Liver (tissue), 9 donors: ENCODE measurements around the gene STK32C. TPM values are rescaled to one million over a fixed set of nuclear protein-coding genes. Genes with fewer than 3 reads are reported as not detected.

Experiments used
- DNase-seq: peaks from one replicate; pipeline ENCODE4 v3.0.0-alpha.2; 2017; ENCODE audit warnings: low spot score
- H3K27ac ChIP-seq, 2 donors: one replicate each; pipeline ENCODE4 v1.7.0; 2013; ENCODE audit warnings: inconsistent platforms in 2 of 2, low read length in 2 of 2, control low read depth in 1 of 2, low read depth in 1 of 2, mild to moderate bottlenecking in 1 of 2
- H3K27me3 ChIP-seq, 4 donors: one replicate each; pipeline versions ENCODE4 v1.6.1 to v1.7.0; 2013; ENCODE audit warnings: low read length in 3 of 4, inconsistent platforms in 1 of 4, mild to moderate bottlenecking in 1 of 4, moderate library complexity in 1 of 4; ENCODE audit not compliant: control insufficient read depth in 4 of 4, insufficient read depth in 4 of 4
- H3K36me3 ChIP-seq, 4 donors: one replicate each; pipeline versions ENCODE4 v1.6.1 to v1.7.0; 2013; ENCODE audit warnings: low read length in 3 of 4, mild to moderate bottlenecking in 3 of 4, low read depth in 1 of 4, moderate library complexity in 1 of 4; ENCODE audit not compliant: control insufficient read depth in 4 of 4, insufficient read depth in 3 of 4
- H3K4me1 ChIP-seq, 4 donors: one replicate each; pipeline versions ENCODE4 v1.6.1 to v1.7.0; 2013; ENCODE audit warnings: low read length in 3 of 4, mild to moderate bottlenecking in 3 of 4, moderate library complexity in 1 of 4; ENCODE audit not compliant: control insufficient read depth in 4 of 4, insufficient read depth in 4 of 4
- H3K4me3 ChIP-seq, 3 donors: one replicate each; pipeline versions ENCODE4 v1.6.1 to v1.7.0; 2013; ENCODE audit warnings: low read length in 3 of 3, control low read depth in 1 of 3, low read depth in 1 of 3, mild to moderate bottlenecking in 1 of 3
- H3K9ac ChIP-seq, 2 donors: one replicate each; pipeline ENCODE4 v1.7.0; 2013; ENCODE audit warnings: low read length in 2 of 2, mild to moderate bottlenecking in 2 of 2, moderate library complexity in 2 of 2, control low read depth in 1 of 2, low read depth in 1 of 2
- H3K9me3 ChIP-seq, 4 donors: one replicate each; pipeline versions ENCODE4 v1.6.1 to v1.7.0; 2013; ENCODE audit warnings: low read length in 3 of 4; ENCODE audit not compliant: control insufficient read depth in 4 of 4
- EGR1 ChIP-seq, 2 donors: IDR thresholded peaks; 2 replicates each; pipeline ENCODE4 v1.6.1; 2016 to 2018; ENCODE audit warnings: antibody characterized with exemption in 2 of 2, low read depth in 2 of 2
- FOXA1 ChIP-seq: IDR thresholded peaks from 2 replicates; pipeline ENCODE4 v1.6.1; 2016; ENCODE audit warnings: antibody characterized with exemption
- GABPA ChIP-seq, 2 donors: IDR thresholded peaks in 1 of 2; conservative IDR thresholded peaks in 1 of 2; 2 replicates each; pipeline ENCODE4 v1.6.1; 2016; ENCODE audit warnings: antibody characterized with exemption in 2 of 2, mild to moderate bottlenecking in 1 of 2, moderate library complexity in 1 of 2
- HNF4A ChIP-seq, 2 donors: conservative IDR thresholded peaks; 2 replicates each; pipeline ENCODE4 v1.6.1; 2016; ENCODE audit warnings: antibody characterized with exemption in 2 of 2, mild to moderate bottlenecking in 2 of 2
- HNF4G ChIP-seq: IDR thresholded peaks from 2 replicates; pipeline ENCODE4 v1.6.1; 2016; ENCODE audit warnings: antibody characterized with exemption
- JUND ChIP-seq, 2 donors: IDR thresholded peaks; 2 replicates each; pipeline ENCODE4 v1.6.1; 2016; ENCODE audit warnings: antibody characterized with exemption in 2 of 2
- NR2F2 ChIP-seq: IDR thresholded peaks from 2 replicates; pipeline ENCODE4 v1.6.1; 2016; ENCODE audit warnings: antibody characterized with exemption
- RAD21 ChIP-seq, 2 donors: IDR thresholded peaks; 2 replicates each; pipeline ENCODE4 v1.6.1; 2016; ENCODE audit warnings: antibody characterized with exemption in 2 of 2, mild to moderate bottlenecking in 2 of 2
- RXRA ChIP-seq, 2 donors: IDR thresholded peaks; 2 replicates each; pipeline ENCODE4 v1.6.1; 2017 to 2018; ENCODE audit warnings: antibody characterized with exemption in 2 of 2, mild to moderate bottlenecking in 1 of 2
- TAF1 ChIP-seq: conservative IDR thresholded peaks from 2 replicates; pipeline ENCODE4 v1.6.1; 2016; ENCODE audit warnings: antibody characterized with exemption, mild to moderate bottlenecking
- YY1 ChIP-seq: IDR thresholded peaks from 2 replicates; pipeline ENCODE4 v1.6.1; 2016; ENCODE audit warnings: antibody characterized with exemption, mild to moderate bottlenecking
- WGBS: extraction: QIAGEN DNeasy Blood & Tissue Kit; methylation state at CpG from one replicate; pipeline ENCODE4 v1.1.7; 2013; 5-methylcytosine and 5-hydroxymethylcytosine counted together
- polyA plus RNA-seq, 2 donors: library from polyadenylated mRNA; stranded (reverse) in 1 of 2; unstranded in 1 of 2; fragments of 200-250 nt in 1 of 2; fragments of >200 nt in 1 of 2; fragmentation: Nextera tagmentation in 1 of 2; extraction: Ambion mirVana in 1 of 2; gene quantifications; one replicate each; pipeline versions ENCODE4 v1.2.1 to v1.2.3, GENCODE V29; 2013 to 2015
- total RNA-seq, 2 donors: library from RNA; depleted of rRNA; stranded (reverse); fragments of >200 nt; gene quantifications; one replicate each; pipeline ENCODE4 v1.2.3, GENCODE V29; 2014
- TF ChIP-seq, protein P1 (sequence below): fragments of 150-350 bp; IDR thresholded peaks from 2 replicates; pipeline ENCODE4 v1.5.1; 2017; ENCODE audit warnings: improper control_type of control experiment, low read depth, low read length; ENCODE audit not compliant: missing input control
- TF ChIP-seq, protein P2 (sequence below): IDR thresholded peaks from 2 replicates; pipeline ENCODE4 v1.6.1; 2016; ENCODE audit warnings: antibody characterized with exemption, mild to moderate bottlenecking
- TF ChIP-seq, protein P3 (sequence below): IDR thresholded peaks from 2 replicates; pipeline ENCODE4 v1.6.1; 2016; ENCODE audit warnings: antibody characterized with exemption
- TF ChIP-seq, protein P4 (sequence below): IDR thresholded peaks from 2 replicates; pipeline ENCODE4 v1.6.1; 2016; ENCODE audit warnings: antibody characterized with exemption
- donor health status: healthy.
- donor health status: healthy.
- donor health status: healthy.
- donor health status: healthy.
- donor health status: healthy.

Gene STK32C
- total and polyA plus RNA-seq, 4 donors = 1.8 to 4.6 (median 2.2) TPM

DNA sequence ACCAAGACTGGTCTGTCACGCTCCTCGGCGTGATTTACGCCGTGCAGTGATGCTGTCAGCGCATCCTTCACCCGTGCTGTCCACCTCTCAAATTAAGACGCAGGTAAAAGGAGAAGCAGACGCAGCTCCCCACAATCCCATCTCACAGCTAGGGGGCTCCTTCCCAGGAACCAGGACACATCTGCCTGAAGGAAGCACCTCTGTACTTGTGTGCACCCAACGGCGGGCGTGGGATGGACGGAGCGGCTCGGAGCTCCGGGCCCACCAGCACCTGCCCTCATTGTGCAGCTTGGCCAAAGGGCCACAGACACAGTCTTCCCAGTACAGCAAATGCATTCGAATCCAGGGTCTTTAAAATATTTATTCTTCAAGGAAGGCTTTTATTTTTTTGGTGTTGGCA lies 55.3 kb downstream of the STK32C start:
- H3K27me3 ChIP-seq = no peaks in the 10 kb centered on the region
- WGBS = 91% methylated on average over 17 of the region's 17 CpGs
- H3K36me3 ChIP-seq = no peaks in the 10 kb centered on the region
- no peak overlapping the region for H3K27ac ChIP-seq
- no peak for TF ChIP-seq JUND (IDR thresholded peaks at IDR 0.05)
- no peak overlapping the region for H3K9ac ChIP-seq
- no peak overlapping the region for H3K4me3 ChIP-seq
- peaks cover 0 to 4% (median 1%) of the 10 kb centered on the region in 4 donors for H3K4me1 ChIP-seq
- no peaks in the 10 kb centered on the region for H3K9me3 ChIP-seq
- DNase-seq = no peak

DNA sequence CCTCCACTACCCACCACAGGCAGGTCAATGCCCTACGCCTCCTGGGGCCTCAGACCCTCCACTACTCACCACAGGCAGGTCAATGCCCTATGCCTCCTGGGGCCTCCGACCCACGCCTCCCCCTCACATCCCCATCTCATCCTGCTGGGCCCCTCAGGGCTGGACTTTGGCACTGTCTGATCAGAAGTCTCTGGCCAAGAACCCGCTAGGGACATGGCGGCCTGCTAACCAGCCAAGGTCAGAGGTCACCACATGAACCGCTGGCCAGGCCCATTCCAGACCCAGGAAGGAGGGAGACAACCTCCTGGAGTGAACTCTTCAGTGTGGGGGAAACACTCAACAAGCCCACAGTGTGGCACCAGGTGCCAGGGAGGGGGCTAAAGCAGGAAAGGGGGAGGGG lies 55.8 kb downstream of the STK32C start:
- no peaks in the 10 kb centered on the region for H3K36me3 ChIP-seq
- no peaks in the 10 kb centered on the region for H3K9me3 ChIP-seq
- no peak overlapping the region for H3K27ac ChIP-seq
- H3K4me3 ChIP-seq = no peak overlapping the region
- no peak for DNase-seq
- H3K9ac ChIP-seq = no peak overlapping the region
- peaks cover 0 to 4% (median 1%) of the 10 kb centered on the region in 4 donors for H3K4me1 ChIP-seq
- no peaks in the 10 kb centered on the region for H3K27me3 ChIP-seq
- TF ChIP-seq RXRA (IDR thresholded peaks at IDR 0.05) (no peak), GABPA (IDR thresholded peaks at IDR 0.05 in 1 of 2, conservative IDR thresholded peaks at IDR 0.05 in 1 of 2) (no peak), RAD21 (IDR thresholded peaks at IDR 0.05) (no peak), HNF4G (no peak), YY1 (no peak), NR2F2 (no peak), FOXA1 (no peak), JUND (IDR thresholded peaks at IDR 0.05) (no peak), EGR1 (IDR thresholded peaks at IDR 0.05; ENCODE audit: low read depth in 2 of 2) (no peak)
- TF ChIP-seq, protein P1, sequence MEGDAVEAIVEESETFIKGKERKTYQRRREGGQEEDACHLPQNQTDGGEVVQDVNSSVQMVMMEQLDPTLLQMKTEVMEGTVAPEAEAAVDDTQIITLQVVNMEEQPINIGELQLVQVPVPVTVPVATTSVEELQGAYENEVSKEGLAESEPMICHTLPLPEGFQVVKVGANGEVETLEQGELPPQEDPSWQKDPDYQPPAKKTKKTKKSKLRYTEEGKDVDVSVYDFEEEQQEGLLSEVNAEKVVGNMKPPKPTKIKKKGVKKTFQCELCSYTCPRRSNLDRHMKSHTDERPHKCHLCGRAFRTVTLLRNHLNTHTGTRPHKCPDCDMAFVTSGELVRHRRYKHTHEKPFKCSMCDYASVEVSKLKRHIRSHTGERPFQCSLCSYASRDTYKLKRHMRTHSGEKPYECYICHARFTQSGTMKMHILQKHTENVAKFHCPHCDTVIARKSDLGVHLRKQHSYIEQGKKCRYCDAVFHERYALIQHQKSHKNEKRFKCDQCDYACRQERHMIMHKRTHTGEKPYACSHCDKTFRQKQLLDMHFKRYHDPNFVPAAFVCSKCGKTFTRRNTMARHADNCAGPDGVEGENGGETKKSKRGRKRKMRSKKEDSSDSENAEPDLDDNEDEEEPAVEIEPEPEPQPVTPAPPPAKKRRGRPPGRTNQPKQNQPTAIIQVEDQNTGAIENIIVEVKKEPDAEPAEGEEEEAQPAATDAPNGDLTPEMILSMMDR = no peak
- WGBS = 77% methylated on average over 6 of the region's 6 CpGs

DNA sequence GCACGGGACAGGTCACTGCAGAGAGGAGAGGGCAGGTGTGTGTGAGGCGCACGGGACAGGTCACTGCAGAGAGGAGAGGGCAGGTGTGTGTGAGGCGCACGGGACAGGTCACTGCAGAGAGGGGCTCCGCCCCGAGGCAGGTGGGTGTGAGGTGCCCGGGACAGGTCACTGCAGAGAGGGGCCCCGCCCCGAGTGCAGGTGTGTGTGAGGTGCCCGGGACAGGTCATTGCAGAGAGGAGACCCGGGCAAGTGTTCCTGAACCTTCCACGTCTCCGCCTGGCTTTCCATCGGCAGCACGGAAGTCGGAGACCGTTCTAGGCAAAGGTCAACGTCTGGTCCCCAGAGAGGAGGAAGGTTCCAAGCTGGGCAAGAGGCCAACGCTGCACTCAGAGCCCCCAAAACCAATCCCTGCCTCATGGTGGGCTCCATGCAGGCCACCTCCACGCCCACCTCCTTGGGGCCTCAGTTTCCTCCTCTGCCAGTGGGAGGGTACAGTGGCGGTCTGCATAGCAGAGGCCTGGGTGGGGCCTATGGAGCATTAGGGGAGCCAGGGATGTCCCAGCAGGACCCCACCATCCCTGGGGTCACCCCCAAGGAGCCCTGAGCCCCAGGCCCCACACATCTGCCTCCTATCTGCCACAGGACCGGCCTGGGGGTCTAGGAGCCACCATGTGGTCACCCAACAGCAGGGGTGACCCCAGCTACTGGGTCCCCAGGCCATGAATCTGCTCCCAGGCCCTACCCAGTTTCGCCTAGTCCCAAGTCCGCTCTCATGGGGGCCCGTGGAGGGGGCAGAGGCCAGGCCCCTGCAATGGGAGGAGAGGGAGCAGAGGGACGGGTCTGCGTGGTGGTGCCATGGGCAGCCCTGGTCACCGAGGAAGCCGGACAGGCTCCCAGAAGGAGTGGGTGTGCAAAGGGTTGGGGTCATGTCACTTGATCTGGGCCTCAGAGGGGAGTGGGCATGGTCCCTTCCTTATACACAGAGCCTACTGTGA lies 57.0 kb downstream of the STK32C start:
- Histone ChIP-seq H3K27ac (no peak overlapping the region), H3K27me3 (no peaks in the 10 kb centered on the region), H3K9me3 (no peaks in the 10 kb centered on the region), H3K9ac (no peak overlapping the region), H3K36me3 (no peaks in the 10 kb centered on the region), H3K4me1 (peaks cover 0 to 4% (median 1%) of the 10 kb centered on the region in 4 donors), H3K4me3 (no peak overlapping the region)
- 78% methylated on average over 28 of the region's 30 CpGs for WGBS
- no peak for DNase-seq
- TF ChIP-seq, protein P2, sequence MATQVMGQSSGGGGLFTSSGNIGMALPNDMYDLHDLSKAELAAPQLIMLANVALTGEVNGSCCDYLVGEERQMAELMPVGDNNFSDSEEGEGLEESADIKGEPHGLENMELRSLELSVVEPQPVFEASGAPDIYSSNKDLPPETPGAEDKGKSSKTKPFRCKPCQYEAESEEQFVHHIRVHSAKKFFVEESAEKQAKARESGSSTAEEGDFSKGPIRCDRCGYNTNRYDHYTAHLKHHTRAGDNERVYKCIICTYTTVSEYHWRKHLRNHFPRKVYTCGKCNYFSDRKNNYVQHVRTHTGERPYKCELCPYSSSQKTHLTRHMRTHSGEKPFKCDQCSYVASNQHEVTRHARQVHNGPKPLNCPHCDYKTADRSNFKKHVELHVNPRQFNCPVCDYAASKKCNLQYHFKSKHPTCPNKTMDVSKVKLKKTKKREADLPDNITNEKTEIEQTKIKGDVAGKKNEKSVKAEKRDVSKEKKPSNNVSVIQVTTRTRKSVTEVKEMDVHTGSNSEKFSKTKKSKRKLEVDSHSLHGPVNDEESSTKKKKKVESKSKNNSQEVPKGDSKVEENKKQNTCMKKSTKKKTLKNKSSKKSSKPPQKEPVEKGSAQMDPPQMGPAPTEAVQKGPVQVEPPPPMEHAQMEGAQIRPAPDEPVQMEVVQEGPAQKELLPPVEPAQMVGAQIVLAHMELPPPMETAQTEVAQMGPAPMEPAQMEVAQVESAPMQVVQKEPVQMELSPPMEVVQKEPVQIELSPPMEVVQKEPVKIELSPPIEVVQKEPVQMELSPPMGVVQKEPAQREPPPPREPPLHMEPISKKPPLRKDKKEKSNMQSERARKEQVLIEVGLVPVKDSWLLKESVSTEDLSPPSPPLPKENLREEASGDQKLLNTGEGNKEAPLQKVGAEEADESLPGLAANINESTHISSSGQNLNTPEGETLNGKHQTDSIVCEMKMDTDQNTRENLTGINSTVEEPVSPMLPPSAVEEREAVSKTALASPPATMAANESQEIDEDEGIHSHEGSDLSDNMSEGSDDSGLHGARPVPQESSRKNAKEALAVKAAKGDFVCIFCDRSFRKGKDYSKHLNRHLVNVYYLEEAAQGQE = no peak
- TF ChIP-seq FOXA1 (no peak), YY1 (no peak), HNF4A (conservative IDR thresholded peaks at IDR 0.05) (no peak), TAF1 (no peak), HNF4G (no peak), RXRA (IDR thresholded peaks at IDR 0.05) (no peak), JUND (IDR thresholded peaks at IDR 0.05) (no peak), EGR1 (IDR thresholded peaks at IDR 0.05; ENCODE audit: low read depth in 2 of 2) (no peak), GABPA (IDR thresholded peaks at IDR 0.05 in 1 of 2, conservative IDR thresholded peaks at IDR 0.05 in 1 of 2) (no peak), NR2F2 (no peak)
- TF ChIP-seq, protein P3, sequence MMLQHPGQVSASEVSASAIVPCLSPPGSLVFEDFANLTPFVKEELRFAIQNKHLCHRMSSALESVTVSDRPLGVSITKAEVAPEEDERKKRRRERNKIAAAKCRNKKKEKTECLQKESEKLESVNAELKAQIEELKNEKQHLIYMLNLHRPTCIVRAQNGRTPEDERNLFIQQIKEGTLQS = no peak
- TF ChIP-seq, protein P4, sequence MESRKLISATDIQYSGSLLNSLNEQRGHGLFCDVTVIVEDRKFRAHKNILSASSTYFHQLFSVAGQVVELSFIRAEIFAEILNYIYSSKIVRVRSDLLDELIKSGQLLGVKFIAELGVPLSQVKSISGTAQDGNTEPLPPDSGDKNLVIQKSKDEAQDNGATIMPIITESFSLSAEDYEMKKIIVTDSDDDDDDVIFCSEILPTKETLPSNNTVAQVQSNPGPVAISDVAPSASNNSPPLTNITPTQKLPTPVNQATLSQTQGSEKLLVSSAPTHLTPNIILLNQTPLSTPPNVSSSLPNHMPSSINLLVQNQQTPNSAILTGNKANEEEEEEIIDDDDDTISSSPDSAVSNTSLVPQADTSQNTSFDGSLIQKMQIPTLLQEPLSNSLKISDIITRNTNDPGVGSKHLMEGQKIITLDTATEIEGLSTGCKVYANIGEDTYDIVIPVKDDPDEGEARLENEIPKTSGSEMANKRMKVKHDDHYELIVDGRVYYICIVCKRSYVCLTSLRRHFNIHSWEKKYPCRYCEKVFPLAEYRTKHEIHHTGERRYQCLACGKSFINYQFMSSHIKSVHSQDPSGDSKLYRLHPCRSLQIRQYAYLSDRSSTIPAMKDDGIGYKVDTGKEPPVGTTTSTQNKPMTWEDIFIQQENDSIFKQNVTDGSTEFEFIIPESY = no peak
